ENCODE measurements around the gene IDH2. TPM values are rescaled to one million over a fixed set of nuclear protein-coding genes. Genes with fewer than 3 reads are reported as not detected.

IDH2 gene
- total and polyA plus RNA-seq, 2 of the 13 experiments (the other 11 are each of a cell fraction or from before 2014, with no cell fraction given): 121 to 145 TPM

DNA sequence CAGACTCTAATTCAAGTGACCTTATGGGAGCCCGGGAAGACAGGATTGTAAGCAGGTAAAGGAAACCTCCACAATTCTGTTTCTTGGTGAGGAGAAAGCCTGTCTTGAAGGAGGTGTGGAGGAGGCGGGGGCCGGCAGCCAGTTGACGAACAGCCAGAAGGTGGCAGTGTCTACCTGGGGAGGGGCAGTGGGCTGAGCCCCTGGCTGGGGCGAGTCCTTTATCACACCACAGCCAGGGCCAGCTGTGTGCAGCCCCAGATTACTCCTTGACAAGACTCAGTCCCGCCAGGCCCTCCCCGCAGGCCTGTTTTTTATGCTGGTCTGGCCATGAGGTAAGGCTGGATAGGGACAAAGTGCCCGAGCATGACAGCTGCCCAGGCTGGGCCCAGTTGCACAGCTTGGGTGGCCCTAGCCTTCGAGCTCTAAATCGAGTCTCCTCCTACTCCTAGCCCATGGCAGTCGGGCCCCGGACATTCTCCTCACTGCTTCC, 40.9 kb upstream of the IDH2 start (continued):
- TF ChIP-seq, protein P1, sequence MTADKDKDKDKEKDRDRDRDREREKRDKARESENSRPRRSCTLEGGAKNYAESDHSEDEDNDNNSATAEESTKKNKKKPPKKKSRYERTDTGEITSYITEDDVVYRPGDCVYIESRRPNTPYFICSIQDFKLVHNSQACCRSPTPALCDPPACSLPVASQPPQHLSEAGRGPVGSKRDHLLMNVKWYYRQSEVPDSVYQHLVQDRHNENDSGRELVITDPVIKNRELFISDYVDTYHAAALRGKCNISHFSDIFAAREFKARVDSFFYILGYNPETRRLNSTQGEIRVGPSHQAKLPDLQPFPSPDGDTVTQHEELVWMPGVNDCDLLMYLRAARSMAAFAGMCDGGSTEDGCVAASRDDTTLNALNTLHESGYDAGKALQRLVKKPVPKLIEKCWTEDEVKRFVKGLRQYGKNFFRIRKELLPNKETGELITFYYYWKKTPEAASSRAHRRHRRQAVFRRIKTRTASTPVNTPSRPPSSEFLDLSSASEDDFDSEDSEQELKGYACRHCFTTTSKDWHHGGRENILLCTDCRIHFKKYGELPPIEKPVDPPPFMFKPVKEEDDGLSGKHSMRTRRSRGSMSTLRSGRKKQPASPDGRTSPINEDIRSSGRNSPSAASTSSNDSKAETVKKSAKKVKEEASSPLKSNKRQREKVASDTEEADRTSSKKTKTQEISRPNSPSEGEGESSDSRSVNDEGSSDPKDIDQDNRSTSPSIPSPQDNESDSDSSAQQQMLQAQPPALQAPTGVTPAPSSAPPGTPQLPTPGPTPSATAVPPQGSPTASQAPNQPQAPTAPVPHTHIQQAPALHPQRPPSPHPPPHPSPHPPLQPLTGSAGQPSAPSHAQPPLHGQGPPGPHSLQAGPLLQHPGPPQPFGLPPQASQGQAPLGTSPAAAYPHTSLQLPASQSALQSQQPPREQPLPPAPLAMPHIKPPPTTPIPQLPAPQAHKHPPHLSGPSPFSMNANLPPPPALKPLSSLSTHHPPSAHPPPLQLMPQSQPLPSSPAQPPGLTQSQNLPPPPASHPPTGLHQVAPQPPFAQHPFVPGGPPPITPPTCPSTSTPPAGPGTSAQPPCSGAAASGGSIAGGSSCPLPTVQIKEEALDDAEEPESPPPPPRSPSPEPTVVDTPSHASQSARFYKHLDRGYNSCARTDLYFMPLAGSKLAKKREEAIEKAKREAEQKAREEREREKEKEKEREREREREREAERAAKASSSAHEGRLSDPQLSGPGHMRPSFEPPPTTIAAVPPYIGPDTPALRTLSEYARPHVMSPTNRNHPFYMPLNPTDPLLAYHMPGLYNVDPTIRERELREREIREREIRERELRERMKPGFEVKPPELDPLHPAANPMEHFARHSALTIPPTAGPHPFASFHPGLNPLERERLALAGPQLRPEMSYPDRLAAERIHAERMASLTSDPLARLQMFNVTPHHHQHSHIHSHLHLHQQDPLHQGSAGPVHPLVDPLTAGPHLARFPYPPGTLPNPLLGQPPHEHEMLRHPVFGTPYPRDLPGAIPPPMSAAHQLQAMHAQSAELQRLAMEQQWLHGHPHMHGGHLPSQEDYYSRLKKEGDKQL (CRISPR knock-in tag; IDR thresholded peaks at IDR 0.05; ENCODE audit: low read depth): no peak
- TF ChIP-seq, protein P2, sequence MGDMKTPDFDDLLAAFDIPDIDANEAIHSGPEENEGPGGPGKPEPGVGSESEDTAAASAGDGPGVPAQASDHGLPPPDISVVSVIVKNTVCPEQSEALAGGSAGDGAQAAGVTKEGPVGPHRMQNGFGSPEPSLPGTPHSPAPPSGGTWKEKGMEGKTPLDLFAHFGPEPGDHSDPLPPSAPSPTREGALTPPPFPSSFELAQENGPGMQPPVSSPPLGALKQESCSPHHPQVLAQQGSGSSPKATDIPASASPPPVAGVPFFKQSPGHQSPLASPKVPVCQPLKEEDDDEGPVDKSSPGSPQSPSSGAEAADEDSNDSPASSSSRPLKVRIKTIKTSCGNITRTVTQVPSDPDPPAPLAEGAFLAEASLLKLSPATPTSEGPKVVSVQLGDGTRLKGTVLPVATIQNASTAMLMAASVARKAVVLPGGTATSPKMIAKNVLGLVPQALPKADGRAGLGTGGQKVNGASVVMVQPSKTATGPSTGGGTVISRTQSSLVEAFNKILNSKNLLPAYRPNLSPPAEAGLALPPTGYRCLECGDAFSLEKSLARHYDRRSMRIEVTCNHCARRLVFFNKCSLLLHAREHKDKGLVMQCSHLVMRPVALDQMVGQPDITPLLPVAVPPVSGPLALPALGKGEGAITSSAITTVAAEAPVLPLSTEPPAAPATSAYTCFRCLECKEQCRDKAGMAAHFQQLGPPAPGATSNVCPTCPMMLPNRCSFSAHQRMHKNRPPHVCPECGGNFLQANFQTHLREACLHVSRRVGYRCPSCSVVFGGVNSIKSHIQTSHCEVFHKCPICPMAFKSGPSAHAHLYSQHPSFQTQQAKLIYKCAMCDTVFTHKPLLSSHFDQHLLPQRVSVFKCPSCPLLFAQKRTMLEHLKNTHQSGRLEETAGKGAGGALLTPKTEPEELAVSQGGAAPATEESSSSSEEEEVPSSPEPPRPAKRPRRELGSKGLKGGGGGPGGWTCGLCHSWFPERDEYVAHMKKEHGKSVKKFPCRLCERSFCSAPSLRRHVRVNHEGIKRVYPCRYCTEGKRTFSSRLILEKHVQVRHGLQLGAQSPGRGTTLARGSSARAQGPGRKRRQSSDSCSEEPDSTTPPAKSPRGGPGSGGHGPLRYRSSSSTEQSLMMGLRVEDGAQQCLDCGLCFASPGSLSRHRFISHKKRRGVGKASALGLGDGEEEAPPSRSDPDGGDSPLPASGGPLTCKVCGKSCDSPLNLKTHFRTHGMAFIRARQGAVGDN (CRISPR knock-in tag; IDR thresholded peaks at IDR 0.05): peak; percentile 77
- TF ChIP-seq STAG1 (CRISPR knock-in tag; IDR thresholded peaks at IDR 0.05) (peak; percentile 93), ZKSCAN1 (IDR thresholded peaks at IDR 0.05; ENCODE audit: low read length) (no peak), ZSCAN31 (CRISPR knock-in tag; IDR thresholded peaks at IDR 0.05; ENCODE audit: low read depth) (peak; percentile 67; the same call in 1 of the 2 replicates), PHF21A (CRISPR knock-in tag; IDR thresholded peaks at IDR 0.05) (0 out of 2 replicates have a peak, but pooled peaks have one; percentile 15), NFRKB (IDR thresholded peaks at IDR 0.05) (no peak), ZNF160 (CRISPR knock-in tag; IDR thresholded peaks at IDR 0.05) (no peak), CBX5 (CRISPR knock-in tag; IDR thresholded peaks at IDR 0.05; ENCODE audit: borderline replicate concordance) (no peak), ZKSCAN5 (CRISPR knock-in tag; IDR thresholded peaks at IDR 0.05) (no peak), ZNF256 (CRISPR knock-in tag; conservative IDR thresholded peaks at IDR 0.05) (no peak), TBX2 (CRISPR knock-in tag; IDR thresholded peaks at IDR 0.05; ENCODE audit: borderline replicate concordance) (peak; percentile 57; the same call in 1 of the 2 replicates), RFX3 (CRISPR knock-in tag; IDR thresholded peaks at IDR 0.05) (no peak)
- TF ChIP-seq, protein P3, sequence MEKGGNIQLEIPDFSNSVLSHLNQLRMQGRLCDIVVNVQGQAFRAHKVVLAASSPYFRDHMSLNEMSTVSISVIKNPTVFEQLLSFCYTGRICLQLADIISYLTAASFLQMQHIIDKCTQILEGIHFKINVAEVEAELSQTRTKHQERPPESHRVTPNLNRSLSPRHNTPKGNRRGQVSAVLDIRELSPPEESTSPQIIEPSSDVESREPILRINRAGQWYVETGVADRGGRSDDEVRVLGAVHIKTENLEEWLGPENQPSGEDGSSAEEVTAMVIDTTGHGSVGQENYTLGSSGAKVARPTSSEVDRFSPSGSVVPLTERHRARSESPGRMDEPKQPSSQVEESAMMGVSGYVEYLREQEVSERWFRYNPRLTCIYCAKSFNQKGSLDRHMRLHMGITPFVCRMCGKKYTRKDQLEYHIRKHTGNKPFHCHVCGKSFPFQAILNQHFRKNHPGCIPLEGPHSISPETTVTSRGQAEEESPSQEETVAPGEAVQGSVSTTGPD (CRISPR knock-in tag; IDR thresholded peaks at IDR 0.05): no peak
- TF ChIP-seq, protein P4, sequence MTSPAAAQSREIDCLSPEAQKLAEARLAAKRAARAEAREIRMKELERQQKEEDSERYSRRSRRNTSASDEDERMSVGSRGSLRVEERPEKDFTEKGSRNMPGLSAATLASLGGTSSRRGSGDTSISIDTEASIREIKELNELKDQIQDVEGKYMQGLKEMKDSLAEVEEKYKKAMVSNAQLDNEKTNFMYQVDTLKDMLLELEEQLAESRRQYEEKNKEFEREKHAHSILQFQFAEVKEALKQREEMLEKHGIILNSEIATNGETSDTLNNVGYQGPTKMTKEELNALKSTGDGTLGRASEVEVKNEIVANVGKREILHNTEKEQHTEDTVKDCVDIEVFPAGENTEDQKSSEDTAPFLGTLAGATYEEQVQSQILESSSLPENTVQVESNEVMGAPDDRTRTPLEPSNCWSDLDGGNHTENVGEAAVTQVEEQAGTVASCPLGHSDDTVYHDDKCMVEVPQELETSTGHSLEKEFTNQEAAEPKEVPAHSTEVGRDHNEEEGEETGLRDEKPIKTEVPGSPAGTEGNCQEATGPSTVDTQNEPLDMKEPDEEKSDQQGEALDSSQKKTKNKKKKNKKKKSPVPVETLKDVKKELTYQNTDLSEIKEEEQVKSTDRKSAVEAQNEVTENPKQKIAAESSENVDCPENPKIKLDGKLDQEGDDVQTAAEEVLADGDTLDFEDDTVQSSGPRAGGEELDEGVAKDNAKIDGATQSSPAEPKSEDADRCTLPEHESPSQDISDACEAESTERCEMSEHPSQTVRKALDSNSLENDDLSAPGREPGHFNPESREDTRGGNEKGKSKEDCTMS (CRISPR knock-in tag; conservative IDR thresholded peaks at IDR 0.05): no peak
- TF ChIP-seq, protein P5, sequence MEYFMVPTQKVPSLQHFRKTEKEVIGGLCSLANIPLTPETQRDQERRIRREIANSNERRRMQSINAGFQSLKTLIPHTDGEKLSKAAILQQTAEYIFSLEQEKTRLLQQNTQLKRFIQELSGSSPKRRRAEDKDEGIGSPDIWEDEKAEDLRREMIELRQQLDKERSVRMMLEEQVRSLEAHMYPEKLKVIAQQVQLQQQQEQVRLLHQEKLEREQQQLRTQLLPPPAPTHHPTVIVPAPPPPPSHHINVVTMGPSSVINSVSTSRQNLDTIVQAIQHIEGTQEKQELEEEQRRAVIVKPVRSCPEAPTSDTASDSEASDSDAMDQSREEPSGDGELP (IDR thresholded peaks at IDR 0.05; ENCODE audit: borderline replicate concordance, low read depth): peak; percentile 75; the same call in 1 of the 2 replicates
